Thymus (tissue), 11 donors: ENCODE results near the gene CHKA. TPM values are rescaled to one million over a fixed set of nuclear protein-coding genes. Genes with fewer than 3 reads are reported as not detected.

Experiments used
- DNase-seq, 9 donors: peaks; one replicate each; pipeline ENCODE4 v3.0.0-alpha.2; 2013; ENCODE audit warnings: low spot score in 9 of 9, low read depth in 6 of 9, missing footprints in 1 of 9
- H3K27ac ChIP-seq, 2 donors: one replicate each; pipeline ENCODE4 v1.5.1; 2013; ENCODE audit warnings: control low read depth in 1 of 2, low read depth in 1 of 2, low read length in 1 of 2, mild to moderate bottlenecking in 1 of 2, moderate library complexity in 1 of 2
- H3K27me3 ChIP-seq, 2 donors: one replicate each; pipeline ENCODE4 v1.5.1; 2013; ENCODE audit warnings: low read length in 1 of 2; ENCODE audit not compliant: control insufficient read depth in 2 of 2, insufficient read depth in 1 of 2
- H3K36me3 ChIP-seq, 2 donors: one replicate each; pipeline ENCODE4 v1.5.1; 2013; ENCODE audit warnings: low read length in 1 of 2, mild to moderate bottlenecking in 1 of 2, moderate library complexity in 1 of 2; ENCODE audit not compliant: control insufficient read depth in 2 of 2, insufficient read depth in 2 of 2
- H3K4me1 ChIP-seq, 2 donors: one replicate each; pipeline ENCODE4 v1.5.1; 2013; ENCODE audit warnings: low read length in 2 of 2; ENCODE audit not compliant: control insufficient read depth in 2 of 2, insufficient read depth in 2 of 2
- H3K4me3 ChIP-seq, 2 donors: one replicate each; pipeline ENCODE4 v1.5.1; 2013; ENCODE audit warnings: low read length in 2 of 2, control low read depth in 1 of 2, mild to moderate bottlenecking in 1 of 2
- H3K9me3 ChIP-seq, 2 donors: one replicate each; pipeline ENCODE4 v1.5.1; 2013; ENCODE audit warnings: low read length in 1 of 2, mild to moderate bottlenecking in 1 of 2; ENCODE audit not compliant: control insufficient read depth in 2 of 2, insufficient read depth in 1 of 2
- WGBS: extraction: QIAGEN DNeasy Blood & Tissue Kit; methylation state at CpG from one replicate; pipeline ENCODE4 v1.1.7; 2013; 5-methylcytosine and 5-hydroxymethylcytosine counted together
- polyA plus RNA-seq: library from polyadenylated mRNA; stranded (reverse); fragments of 200-250 nt; gene quantifications from one replicate; pipeline ENCODE4 v1.2.3, GENCODE V29; 2013
- total RNA-seq: library from RNA; stranded (reverse); fragments of 120-200 nt; gene quantifications from one replicate; pipeline ENCODE4 v1.2.4, GENCODE V29; 2013
- donor health status: healthy.

CHKA gene
- total and polyA plus RNA-seq, 2 donors: 8.7 to 46.0 TPM

DNA sequence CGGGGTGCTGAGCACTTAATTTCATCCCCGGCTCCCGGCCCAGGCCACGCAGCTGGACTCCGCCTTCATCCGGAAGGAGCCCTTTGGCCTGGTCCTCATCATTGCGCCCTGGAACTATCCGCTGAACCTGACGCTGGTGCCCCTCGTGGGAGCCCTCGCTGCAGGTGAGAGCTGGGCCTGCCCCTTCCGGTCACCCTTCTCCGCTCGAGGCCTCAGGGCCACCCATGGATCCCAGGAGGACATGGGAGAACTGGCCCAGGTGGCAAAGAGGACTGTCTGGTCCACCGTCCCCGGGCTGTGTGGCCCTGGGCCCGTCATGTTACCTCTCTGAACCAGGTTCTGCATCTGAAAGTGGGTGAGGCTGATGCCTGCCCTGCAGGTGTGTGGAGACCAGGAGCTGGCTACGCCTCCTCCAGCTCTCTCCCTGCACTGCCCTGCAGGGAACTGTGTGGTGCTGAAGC lies 102.4 kb downstream of the CHKA start:
- no peaks in the 10 kb centered on the region for H3K4me1 ChIP-seq

DNA sequence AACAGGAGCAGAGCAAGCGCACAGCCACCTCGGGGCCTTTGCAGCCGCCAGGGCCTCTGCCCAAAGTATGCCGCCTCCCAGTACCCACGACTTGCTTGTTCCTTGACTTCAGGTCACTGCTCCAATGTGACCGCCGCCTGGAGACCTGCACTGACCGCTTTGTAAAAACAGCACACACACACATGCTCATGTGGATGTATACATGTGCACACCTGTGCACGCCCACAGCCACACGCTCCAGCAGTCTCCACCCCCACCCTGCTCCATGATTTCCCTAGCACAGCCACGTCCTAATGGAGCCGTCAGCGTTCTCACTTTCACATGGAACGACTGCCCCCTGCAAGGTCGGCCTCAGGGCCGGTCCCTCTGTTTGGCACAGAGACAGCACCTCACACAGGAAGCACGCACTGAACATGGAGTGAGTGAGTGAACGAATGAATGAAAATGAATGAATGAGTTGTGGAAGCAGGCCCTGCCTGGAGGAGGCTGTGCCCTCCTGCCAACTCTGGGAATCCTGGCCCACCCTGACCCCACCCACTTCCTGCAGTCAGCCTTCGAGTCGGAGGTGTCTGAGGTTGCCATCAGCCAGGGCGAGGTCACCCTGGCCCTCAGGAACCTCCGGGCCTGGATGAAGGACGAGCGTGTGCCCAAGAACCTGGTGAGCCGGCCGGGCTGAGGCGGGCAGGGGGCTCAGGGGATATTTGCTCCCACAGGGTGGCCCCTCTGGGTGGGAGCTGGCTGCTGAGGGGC lies 103.0 kb downstream of the CHKA start:
- no peaks in the 10 kb centered on the region for H3K27me3 ChIP-seq
- H3K4me3 ChIP-seq: no peak overlapping the region
- H3K27ac ChIP-seq: no peak overlapping the region
- DNase-seq: no peak
- H3K36me3 ChIP-seq: no peaks in the 10 kb centered on the region
- no peaks in the 10 kb centered on the region for H3K4me1 ChIP-seq
- H3K9me3 ChIP-seq: no peaks in the 10 kb centered on the region
- 94% methylated on average over 27 of the region's 27 CpGs for WGBS

More for the DNA sequence above, 102.4 kb downstream of the CHKA start:
- Histone ChIP-seq H3K4me3 (no peak overlapping the region), H3K27me3 (no peaks in the 10 kb centered on the region), H3K9me3 (no peaks in the 10 kb centered on the region), H3K36me3 (no peaks in the 10 kb centered on the region), H3K27ac (no peak overlapping the region)
- 98% methylated on average over 18 of the region's 18 CpGs for WGBS
- no peak for DNase-seq

DNA sequence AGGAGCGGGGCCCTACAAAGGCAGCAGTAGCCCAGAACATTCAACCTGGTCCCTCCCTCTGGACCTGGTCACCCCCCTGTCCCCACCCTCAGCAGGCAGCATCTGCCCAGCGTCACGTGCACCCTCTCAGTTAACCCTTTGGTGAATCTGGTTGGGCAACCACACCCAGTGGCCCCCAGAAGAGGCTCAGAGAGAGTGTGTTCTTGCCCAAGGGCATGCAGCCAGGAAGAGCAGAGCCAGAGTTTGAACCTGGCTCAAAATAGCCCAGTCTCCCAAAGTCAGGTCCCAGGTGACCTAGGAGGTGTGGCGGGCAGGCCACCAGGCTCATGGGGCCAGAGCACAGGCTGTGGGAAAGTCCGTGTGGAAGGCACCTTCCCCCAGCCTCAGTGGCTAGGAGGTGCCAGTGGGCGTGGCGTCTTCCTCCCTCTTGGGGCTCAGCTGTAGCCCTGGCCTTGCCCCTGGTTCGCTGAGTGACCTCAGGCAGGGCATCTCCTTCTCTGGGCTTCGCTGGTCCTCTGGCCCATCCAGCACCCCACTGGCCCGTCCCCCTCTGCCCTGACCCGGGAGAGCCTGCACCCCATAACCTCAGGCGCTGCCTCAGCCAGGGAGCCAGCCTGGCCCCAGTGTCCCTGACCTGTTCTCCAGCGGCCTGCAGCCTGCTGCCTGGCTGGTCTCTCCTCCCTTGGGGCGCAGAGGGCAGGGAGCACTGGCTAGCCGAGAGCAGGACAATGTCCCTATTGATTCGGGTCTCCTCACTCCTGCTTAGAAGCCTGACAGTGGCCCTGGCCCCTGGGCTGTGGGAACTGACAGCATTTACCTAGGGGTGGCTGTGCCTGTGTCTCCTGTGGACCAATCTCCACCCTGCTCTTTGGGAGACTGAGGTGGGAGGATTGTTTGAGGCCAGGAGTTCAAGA lies 104.0 kb downstream of the CHKA start:
- Histone ChIP-seq H3K9me3 (no peaks in the 10 kb centered on the region), H3K4me1 (no peaks in the 10 kb centered on the region), H3K27me3 (no peaks in the 10 kb centered on the region), H3K36me3 (no peaks in the 10 kb centered on the region), H3K27ac (no peak overlapping the region), H3K4me3 (no peak overlapping the region)
- DNase-seq: no peak
- WGBS: 87% methylated on average over 16 of the region's 16 CpGs

- 93% methylated on average over 13 of the region's 13 CpGs for WGBS
- H3K4me3 ChIP-seq: no peak overlapping the region
- no peaks in the 10 kb centered on the region for H3K27me3 ChIP-seq
- no peaks in the 10 kb centered on the region for H3K4me1 ChIP-seq
- DNase-seq: no peak
- H3K9me3 ChIP-seq: no peaks in the 10 kb centered on the region
- H3K36me3 ChIP-seq: no peaks in the 10 kb centered on the region
- H3K27ac ChIP-seq: no peak overlapping the region
These were observed 104.9 kb downstream of the CHKA start for GRCh38 chr11:68016161-68016903.

DNA sequence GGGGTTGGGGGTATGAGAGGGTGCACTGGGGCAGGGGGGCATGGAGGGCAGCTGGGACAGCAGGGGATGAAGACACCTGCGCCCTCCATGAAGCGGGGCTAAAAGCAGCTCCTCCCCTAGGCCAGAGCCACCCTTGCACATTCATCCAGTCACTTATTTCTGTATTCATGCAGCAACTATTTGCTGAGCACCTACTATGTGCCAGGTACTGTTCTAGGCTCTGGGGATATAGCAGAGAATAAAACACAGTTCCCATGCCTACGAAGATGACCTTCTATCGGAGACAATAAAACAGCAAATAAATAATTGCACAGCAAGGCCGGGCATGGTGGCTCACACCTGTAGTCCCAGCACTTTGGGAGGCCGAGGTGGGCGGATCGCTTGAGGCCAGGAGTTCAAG lies 105.7 kb downstream of the CHKA start:
- Histone ChIP-seq H3K4me3 (no peak overlapping the region), H3K36me3 (no peaks in the 10 kb centered on the region), H3K27ac (no peak overlapping the region), H3K27me3 (peaks cover 0 to 2% of the 10 kb centered on the region in 2 donors), H3K9me3 (peaks cover 0 to 1% of the 10 kb centered on the region in 2 donors), H3K4me1 (no peaks in the 10 kb centered on the region)
- DNase-seq: no peak
- 97% methylated on average over 8 of the region's 8 CpGs for WGBS

DNA sequence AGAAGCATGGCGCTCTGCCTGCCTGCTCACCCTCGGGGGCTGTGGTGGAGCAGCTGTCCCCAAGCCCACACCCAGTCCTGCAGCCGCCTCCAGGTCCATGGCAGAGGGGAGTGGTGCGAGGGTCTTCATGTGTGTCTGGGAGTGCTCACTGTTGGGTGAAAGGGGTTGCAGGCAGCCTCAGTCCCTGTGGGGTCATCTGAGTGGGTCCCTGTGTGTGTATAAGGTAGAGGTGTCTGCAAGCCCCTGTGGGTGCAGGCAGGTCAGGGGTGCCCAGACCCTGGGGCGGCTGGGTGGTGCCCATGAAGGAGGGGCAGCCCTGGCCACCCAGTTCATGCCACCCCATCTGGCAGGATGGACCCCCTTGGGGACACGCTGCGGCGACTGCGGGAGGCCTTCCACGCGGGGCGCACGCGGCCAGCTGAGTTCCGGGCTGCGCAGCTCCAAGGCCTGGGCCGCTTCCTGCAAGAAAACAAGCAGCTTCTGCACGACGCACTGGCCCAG lies 106.2 kb downstream of the CHKA start:
- H3K27ac ChIP-seq: no peak overlapping the region
- DNase-seq: no peak
- H3K9me3 ChIP-seq: peaks cover 0 to 1% of the 10 kb centered on the region in 2 donors
- WGBS: 90% methylated on average over 19 of the region's 19 CpGs
- H3K4me3 ChIP-seq: no peak overlapping the region
- H3K4me1 ChIP-seq: peaks cover 2 to 5% of the 10 kb centered on the region in 2 donors
- peaks cover 0 to 7% of the 10 kb centered on the region in 2 donors for H3K27me3 ChIP-seq
- no peaks in the 10 kb centered on the region for H3K36me3 ChIP-seq

GRCh38 chr11:68014157-68014946 lies 106.8 kb downstream of the CHKA start:
- Histone ChIP-seq H3K36me3 (no peaks in the 10 kb centered on the region), H3K9me3 (peaks cover 0 to 1% of the 10 kb centered on the region in 2 donors), H3K4me3 (no peak overlapping the region), H3K27ac (no peak overlapping the region), H3K27me3 (peaks cover 0 to 9% of the 10 kb centered on the region in 2 donors), H3K4me1 (peaks cover 4 to 9% of the 10 kb centered on the region in 2 donors)
- DNase-seq: no peak
- WGBS: 71% methylated on average over 16 of the region's 16 CpGs

- H3K4me1 ChIP-seq: peaks cover 6 to 14% of the 10 kb centered on the region in 2 donors
- H3K27me3 ChIP-seq: peaks cover 0 to 9% of the 10 kb centered on the region in 2 donors
- WGBS: 96% methylated on average over 14 of the region's 14 CpGs
- H3K36me3 ChIP-seq: no peaks in the 10 kb centered on the region
- no peak for DNase-seq
- no peak overlapping the region for H3K27ac ChIP-seq
- no peak overlapping the region for H3K4me3 ChIP-seq
- H3K9me3 ChIP-seq: peaks cover 0 to 1% of the 10 kb centered on the region in 2 donors
These were observed 107.5 kb downstream of the CHKA start for GRCh38 chr11:68013611-68014156.
